ENCODE results near the gene ABCA4.
A peak's percentile ranks its signal among the peaks of the same experiment; 100 is the strongest.

Gene ABCA4

DNA sequence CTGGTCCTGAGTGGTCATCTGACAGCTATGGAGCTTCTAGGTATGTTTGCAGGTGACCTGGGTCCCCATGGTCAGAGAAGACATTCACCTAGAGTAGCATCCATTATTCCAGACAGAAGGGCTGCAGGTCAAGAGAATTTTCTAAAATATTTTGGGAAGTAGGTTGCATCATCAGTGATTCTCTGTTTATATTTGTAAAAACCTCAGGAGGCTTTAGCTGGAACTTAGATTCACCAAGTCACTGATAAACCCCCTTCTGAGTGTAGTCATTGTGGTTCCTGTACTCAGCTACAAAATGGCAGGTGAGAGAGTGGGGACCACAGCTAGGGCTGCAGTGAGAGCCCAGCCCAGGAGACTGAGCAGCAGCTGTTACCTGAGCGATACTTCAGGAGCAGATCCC lies 78.6 kb downstream of the ABCA4 start:
- Histone ChIP-seq H3K4me3 (no peak overlapping the region), H3K27ac (no peak overlapping the region)
- TF ChIP-seq, protein P1, sequence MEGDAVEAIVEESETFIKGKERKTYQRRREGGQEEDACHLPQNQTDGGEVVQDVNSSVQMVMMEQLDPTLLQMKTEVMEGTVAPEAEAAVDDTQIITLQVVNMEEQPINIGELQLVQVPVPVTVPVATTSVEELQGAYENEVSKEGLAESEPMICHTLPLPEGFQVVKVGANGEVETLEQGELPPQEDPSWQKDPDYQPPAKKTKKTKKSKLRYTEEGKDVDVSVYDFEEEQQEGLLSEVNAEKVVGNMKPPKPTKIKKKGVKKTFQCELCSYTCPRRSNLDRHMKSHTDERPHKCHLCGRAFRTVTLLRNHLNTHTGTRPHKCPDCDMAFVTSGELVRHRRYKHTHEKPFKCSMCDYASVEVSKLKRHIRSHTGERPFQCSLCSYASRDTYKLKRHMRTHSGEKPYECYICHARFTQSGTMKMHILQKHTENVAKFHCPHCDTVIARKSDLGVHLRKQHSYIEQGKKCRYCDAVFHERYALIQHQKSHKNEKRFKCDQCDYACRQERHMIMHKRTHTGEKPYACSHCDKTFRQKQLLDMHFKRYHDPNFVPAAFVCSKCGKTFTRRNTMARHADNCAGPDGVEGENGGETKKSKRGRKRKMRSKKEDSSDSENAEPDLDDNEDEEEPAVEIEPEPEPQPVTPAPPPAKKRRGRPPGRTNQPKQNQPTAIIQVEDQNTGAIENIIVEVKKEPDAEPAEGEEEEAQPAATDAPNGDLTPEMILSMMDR (IDR thresholded peaks at IDR 0.05): no peak
- no peak for DNase-seq (ENCODE audit: low spot score)

DNA sequence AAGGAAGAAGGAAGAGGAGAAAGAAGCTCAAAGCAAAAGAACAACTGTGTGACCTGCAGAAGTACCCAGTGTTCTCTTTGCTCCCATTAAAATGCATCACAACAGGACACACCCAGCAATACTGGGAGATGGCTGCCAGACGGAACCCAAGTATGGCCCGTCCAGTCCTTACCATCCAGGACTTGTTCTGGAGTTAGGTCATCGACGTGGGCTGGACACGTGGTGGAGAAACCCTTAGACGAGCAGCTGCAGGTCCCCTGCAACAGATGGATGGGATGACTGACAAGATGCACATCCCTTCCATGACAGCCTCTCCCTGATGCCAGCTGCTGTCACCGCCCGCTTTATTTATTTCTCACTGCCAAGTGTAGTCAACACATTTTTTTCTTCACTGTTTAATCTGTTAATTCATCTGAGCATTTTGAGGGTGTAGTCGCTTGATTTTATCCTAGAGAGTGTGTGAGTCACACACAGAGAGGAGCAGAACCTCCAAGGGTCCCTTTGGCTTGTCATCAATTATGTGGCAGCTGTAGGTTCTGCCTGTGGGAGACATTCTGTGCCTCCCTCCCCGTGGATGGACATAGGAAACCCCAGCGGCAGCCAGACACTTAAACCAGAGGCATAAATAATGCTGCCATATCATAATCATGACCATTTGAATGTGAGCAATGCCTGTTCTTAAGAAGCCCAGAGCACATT lies 80.9 kb downstream of the ABCA4 start:
- TF ChIP-seq, protein P1 (IDR thresholded peaks at IDR 0.05): peak; percentile 6
- Histone ChIP-seq H3K27ac (peak overlapping the region in 1 of 2 donors; percentile 20), H3K4me3 (no peak overlapping the region)
- no peak for DNase-seq (ENCODE audit: low spot score)

DNA sequence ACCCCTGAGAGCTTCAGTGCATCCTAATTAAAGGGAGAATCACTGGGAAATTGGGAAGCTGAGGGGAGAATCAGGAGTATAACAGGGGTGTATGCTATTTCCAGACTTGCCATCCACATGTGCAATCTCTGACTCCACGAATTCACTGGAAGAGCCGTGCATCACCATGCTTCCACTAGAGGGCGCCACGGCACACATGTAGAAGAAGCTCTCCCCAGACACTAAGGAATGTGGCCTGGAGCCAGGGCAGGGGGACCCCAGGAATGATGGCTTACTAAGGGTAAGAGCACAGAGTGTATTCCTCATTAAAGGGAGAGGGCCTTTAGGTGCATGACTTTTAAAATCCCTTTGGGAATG lies 81.5 kb downstream of the ABCA4 start:
- peak overlapping the region in 1 of 2 donors; percentile 20 for H3K27ac ChIP-seq
- TF ChIP-seq, protein P1 (IDR thresholded peaks at IDR 0.05): peak; percentile 61
- no peak for DNase-seq (ENCODE audit: low spot score)
- no peak overlapping the region for H3K4me3 ChIP-seq

DNA sequence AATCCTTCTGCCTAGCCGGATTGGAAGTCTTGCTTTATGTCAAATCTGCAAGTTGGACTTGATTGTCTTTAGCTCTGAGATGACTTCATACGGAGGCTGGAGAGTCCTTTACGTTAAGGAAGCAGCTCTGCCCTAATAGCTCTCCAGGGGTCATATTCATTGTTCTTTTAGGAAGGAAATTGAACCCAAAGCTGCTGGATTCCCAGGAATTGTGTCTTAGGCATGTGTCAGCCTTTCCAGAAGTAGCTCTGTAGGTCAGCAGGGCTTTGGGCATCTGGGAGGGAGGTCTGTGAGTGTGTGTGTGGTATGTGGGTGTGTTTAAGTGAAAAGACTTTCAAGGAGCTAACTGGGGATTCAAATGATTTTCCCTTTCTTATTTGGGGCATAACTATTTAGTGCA lies 82.4 kb downstream of the ABCA4 start:
- Histone ChIP-seq H3K27ac (no peak overlapping the region), H3K4me3 (no peak overlapping the region)
- DNase-seq (ENCODE audit: low spot score): no peak
- TF ChIP-seq, protein P1 (IDR thresholded peaks at IDR 0.05): no peak

DNA sequence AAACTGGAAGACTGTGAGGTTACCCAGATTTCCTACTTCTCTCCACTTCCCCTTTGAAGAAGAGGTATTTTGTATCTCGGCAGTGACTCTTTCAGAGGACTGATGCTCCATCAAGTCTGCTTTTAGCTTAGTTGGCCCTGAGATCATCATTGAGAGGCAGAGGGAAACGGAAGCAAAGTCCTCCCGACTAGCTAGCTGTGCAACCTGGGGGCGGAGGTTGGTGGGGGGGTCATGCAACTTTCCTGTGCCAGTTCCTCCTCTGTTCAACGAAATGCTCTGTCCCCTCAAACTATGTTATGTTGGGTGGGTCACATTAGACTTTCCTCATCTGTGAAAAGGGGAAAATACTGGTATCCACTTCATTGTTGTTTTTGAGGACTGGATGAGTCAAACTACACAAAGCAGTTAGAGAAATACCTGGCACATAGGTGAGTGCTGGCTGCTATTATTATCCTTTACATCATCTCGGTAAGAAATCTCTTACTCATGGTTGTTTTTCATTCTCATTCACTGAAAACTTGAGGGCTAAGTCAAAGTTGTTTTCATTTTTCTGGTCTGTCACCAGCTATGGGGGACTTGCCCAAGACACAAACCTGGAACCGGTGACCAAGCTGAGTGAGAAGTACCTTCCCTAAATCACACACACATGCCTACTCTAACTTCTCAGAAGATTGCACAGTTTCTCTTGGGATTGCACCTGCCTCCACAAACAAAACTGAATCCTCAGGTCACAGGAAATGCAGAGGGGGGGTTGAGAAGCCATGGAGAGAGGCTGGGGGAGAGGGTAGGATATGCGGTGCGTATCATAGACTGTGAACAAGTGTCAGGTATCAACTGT lies 83.3 kb downstream of the ABCA4 start:
- Histone ChIP-seq H3K4me3 (no peak overlapping the region), H3K27ac (peak overlapping the region in 1 of 2 donors; percentile 46)
- TF ChIP-seq, protein P1 (IDR thresholded peaks at IDR 0.05): no peak
- DNase-seq (ENCODE audit: low spot score): no peak

DNA sequence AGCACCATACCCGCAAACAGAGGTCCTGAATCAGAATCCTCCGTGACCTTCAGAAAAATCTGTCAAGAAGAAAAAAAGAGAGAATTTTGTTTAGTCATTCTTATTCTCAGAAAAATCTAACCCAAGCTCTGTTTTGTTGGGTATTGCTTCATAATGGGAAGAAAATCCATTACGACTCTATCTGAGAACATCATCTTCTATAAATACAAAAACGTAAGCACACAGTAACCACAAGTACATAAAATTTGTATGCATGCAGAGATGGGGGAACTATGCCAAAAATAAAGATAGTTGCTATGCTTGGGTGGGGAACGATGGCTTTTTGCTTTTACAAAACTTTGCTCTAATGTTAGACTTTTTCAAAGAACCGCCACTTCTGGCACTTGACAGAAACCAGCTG lies 84.2 kb downstream of the ABCA4 start:
- TF ChIP-seq, protein P1 (IDR thresholded peaks at IDR 0.05): no peak
- DNase-seq (ENCODE audit: low spot score): no peak
- Histone ChIP-seq H3K4me3 (no peak overlapping the region), H3K27ac (peak overlapping the region in 1 of 2 donors; percentile 60)
